SK-N-MC (cell line): ENCODE measurements around the gene ZBTB7A.

Experiments
- EZH2 ChIP-seq: fragments of 200-600 bp; sonication (generic); IDR thresholded peaks from one replicate; pipeline ENCODE4 v1.6.1; 2017; ENCODE audit warnings: antibody characterized with exemption
- POLR2AphosphoS5 ChIP-seq: IDR thresholded peaks from 2 replicates; pipeline ENCODE4 v1.6.1; 2012; ENCODE audit warnings: mild to moderate bottlenecking, low read depth, low read length, borderline replicate concordance

- TF ChIP-seq EZH2 (no peak), POLR2AphosphoS5 (no peak)
Observed at GRCh38 chr19:4071610-4072009, 4.9 kb upstream of the ZBTB7A start.
